Sigmoid colon (tissue), 7 donors: ENCODE measurements around the gene KDM1B. TPM values are rescaled to one million over a fixed set of nuclear protein-coding genes. Genes with fewer than 3 reads are reported as not detected.
"Not testable (repeated sequence)": the region's sequence is repeated elsewhere in the genome, so short reads cannot be mapped to it uniquely, and the experiment has no call there.

Source experiments
- DNase-seq: peaks from one replicate; pipeline ENCODE4 v3.0.0-alpha.2; 2019
- H3K27ac ChIP-seq, 4 donors: fragments of 200-600 bp; sonication (generic); one replicate each; pipeline ENCODE4 v1.5.1; 2016 to 2019; ENCODE audit warnings: mild to moderate bottlenecking in 1 of 4
- H3K27me3 ChIP-seq, 3 donors: fragments of 200-600 bp; sonication (generic); one replicate each; pipeline ENCODE4 v1.5.1; 2019; ENCODE audit warnings: mild to moderate bottlenecking in 1 of 3
- H3K36me3 ChIP-seq, 4 donors: fragments of 200-600 bp; sonication (generic); one replicate each; pipeline ENCODE4 v1.5.1; 2016 to 2019
- H3K4me1 ChIP-seq, 4 donors: fragments of 200-600 bp; sonication (generic); one replicate each; pipeline ENCODE4 v1.5.1; 2017 to 2019
- H3K4me3 ChIP-seq, 4 donors: fragments of 200-600 bp; sonication (generic); one replicate each; pipeline ENCODE4 v1.5.1; 2017 to 2019; ENCODE audit warnings: mild to moderate bottlenecking in 2 of 4, moderate library complexity in 1 of 4
- H3K9me3 ChIP-seq, 4 donors: fragments of 200-600 bp in 3 of 4; sonication (generic) in 3 of 4; one replicate each; pipeline versions ENCODE4 v1.5.1 to v1.6.1; 2013 to 2019
- EP300 ChIP-seq, 4 donors: sonication (generic); formaldehyde crosslinking; IDR thresholded peaks; one replicate each; pipeline ENCODE4 v1.6.1; 2017; ENCODE audit warnings: antibody characterized with exemption in 4 of 4
- POLR2A ChIP-seq, 2 donors: fragments of 450-650 bp; IDR thresholded peaks; one replicate each; pipeline ENCODE4 v1.6.1; 2016; ENCODE audit warnings: antibody characterized with exemption in 2 of 2, mild to moderate bottlenecking in 2 of 2, moderate library complexity in 2 of 2
- POLR2AphosphoS5 ChIP-seq, 4 donors: sonication (generic); formaldehyde crosslinking; IDR thresholded peaks; one replicate each; pipeline ENCODE4 v1.6.1; 2017; ENCODE audit warnings: antibody characterized with exemption in 4 of 4
- WGBS, 2 donors: extraction: QIAGEN DNeasy Blood & Tissue Kit; methylation state at CpG; one replicate each; pipeline ENCODE4 v1.1.7; 2013; 5-methylcytosine and 5-hydroxymethylcytosine counted together
- intact Hi-C: fragments of 100-400 bp; cut with DNase I; formaldehyde crosslinking; loops from one replicate; pipeline ENCODE4 v1.15.1; 2023
- polyA plus RNA-seq, 3 donors: library from polyadenylated mRNA; stranded (reverse); fragments of 200-250 nt; gene quantifications; one replicate each; pipeline ENCODE4 v1.2.3, GENCODE V29; 2013
- total RNA-seq, 4 donors: library from RNA; depleted of rRNA; stranded (reverse); fragments of >200 nt; gene quantifications; one replicate each; pipeline ENCODE4 v1.1.0, GENCODE V29; 2016
- TF ChIP-seq, protein P1 (sequence below), 4 experiments: fragments of 450-650 bp in 3 of 4; fragments of 200-600 bp in 1 of 4; IDR thresholded peaks; one replicate each; pipeline ENCODE4 v1.5.1; 2016 to 2019; ENCODE audit warnings: antibody characterized with exemption in 4 of 4, mild to moderate bottlenecking in 3 of 4, moderate library complexity in 2 of 4
- donor health status: healthy with polysubstance abuse.
- donor health status: Bipolar disorder and iron deficiency.
- donor health status: healthy.

KDM1B gene
- total and polyA plus RNA-seq, 7 donors = 10.2 to 32.8 (median 14.2) TPM

GRCh38 chr6:18216411-18216810 is 61.2 kb downstream of the KDM1B start:
- 77 to 91% methylated on average over 7 of the region's 7 CpGs for WGBS, 2 donors
- no peaks in the 10 kb centered on the region for H3K4me1 ChIP-seq

GRCh38 chr6:18218233-18218632 is 63.0 kb downstream of the KDM1B start:
- Histone ChIP-seq H3K27me3 (no peaks in the 10 kb centered on the region), H3K4me1 (no peaks in the 10 kb centered on the region), H3K36me3 (peaks cover 0 to 53% (median 11%) of the 10 kb centered on the region in 4 donors), H3K27ac (no peak overlapping the region), H3K9me3 (no peaks in the 10 kb centered on the region), H3K4me3 (no peak overlapping the region)
- DNase-seq = no peak
- 97% methylated on average over 3 of the region's 3 CpGs for WGBS, 2 donors
- intact Hi-C loops = no loop called here
- TF ChIP-seq POLR2A (IDR thresholded peaks at IDR 0.05) (no peak), POLR2AphosphoS5 (IDR thresholded peaks at IDR 0.05) (no peak), EP300 (IDR thresholded peaks at IDR 0.05) (no peak)
- TF ChIP-seq, protein P1, sequence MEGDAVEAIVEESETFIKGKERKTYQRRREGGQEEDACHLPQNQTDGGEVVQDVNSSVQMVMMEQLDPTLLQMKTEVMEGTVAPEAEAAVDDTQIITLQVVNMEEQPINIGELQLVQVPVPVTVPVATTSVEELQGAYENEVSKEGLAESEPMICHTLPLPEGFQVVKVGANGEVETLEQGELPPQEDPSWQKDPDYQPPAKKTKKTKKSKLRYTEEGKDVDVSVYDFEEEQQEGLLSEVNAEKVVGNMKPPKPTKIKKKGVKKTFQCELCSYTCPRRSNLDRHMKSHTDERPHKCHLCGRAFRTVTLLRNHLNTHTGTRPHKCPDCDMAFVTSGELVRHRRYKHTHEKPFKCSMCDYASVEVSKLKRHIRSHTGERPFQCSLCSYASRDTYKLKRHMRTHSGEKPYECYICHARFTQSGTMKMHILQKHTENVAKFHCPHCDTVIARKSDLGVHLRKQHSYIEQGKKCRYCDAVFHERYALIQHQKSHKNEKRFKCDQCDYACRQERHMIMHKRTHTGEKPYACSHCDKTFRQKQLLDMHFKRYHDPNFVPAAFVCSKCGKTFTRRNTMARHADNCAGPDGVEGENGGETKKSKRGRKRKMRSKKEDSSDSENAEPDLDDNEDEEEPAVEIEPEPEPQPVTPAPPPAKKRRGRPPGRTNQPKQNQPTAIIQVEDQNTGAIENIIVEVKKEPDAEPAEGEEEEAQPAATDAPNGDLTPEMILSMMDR (IDR thresholded peaks at IDR 0.05) = no peak

More at GRCh38 chr6:18216411-18216810, 61.2 kb downstream of the KDM1B start:
- no peak for TF ChIP-seq POLR2A (IDR thresholded peaks at IDR 0.05)
- no peak for TF ChIP-seq EP300 (IDR thresholded peaks at IDR 0.05)
- TF ChIP-seq, protein P1 (IDR thresholded peaks at IDR 0.05) = no peak
- TF ChIP-seq POLR2AphosphoS5 (IDR thresholded peaks at IDR 0.05) = no peak
- no peaks in the 10 kb centered on the region for H3K27me3 ChIP-seq
- no peaks in the 10 kb centered on the region for H3K9me3 ChIP-seq
- H3K4me3 ChIP-seq = no peak overlapping the region
- intact Hi-C loops = no loop called here
- no peak for DNase-seq
- peaks cover 0 to 35% (median 3%) of the 10 kb centered on the region in 4 donors for H3K36me3 ChIP-seq
- no peak overlapping the region for H3K27ac ChIP-seq

DNA sequence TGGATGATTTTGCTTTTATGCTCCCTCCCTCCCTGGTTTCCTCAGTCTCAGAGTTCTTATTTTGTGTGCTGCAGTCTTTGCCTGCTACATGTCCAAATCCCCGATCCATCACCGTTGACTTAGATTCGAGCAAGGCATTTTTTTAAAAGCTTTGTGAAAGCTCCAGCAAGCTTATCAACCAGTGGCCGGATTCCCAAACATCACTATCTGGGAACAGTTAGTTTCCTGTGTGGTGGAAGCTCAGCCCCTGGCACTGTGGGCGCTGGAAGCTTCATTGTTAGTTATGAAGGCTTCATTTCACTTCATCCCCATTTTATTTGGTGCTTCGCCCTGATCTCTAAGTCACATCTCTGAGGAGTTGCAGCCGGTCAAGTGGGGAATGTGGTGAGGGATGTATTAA is 64.4 kb downstream of the KDM1B start:
- WGBS, 2 donors = 85 to 90% methylated on average over 7 of the region's 7 CpGs
- TF ChIP-seq, protein P1 (IDR thresholded peaks at IDR 0.05) = no peak
- TF ChIP-seq POLR2AphosphoS5 (IDR thresholded peaks at IDR 0.05) (no peak), POLR2A (IDR thresholded peaks at IDR 0.05) (no peak), EP300 (IDR thresholded peaks at IDR 0.05) (no peak)
- intact Hi-C loops = no loop called here
- no peaks in the 10 kb centered on the region for H3K27me3 ChIP-seq
- H3K9me3 ChIP-seq = no peaks in the 10 kb centered on the region
- peaks cover 0 to 58% (median 11%) of the 10 kb centered on the region in 4 donors for H3K36me3 ChIP-seq
- H3K4me1 ChIP-seq = no peaks in the 10 kb centered on the region
- DNase-seq = no peak
- H3K27ac ChIP-seq = no peak overlapping the region
- H3K4me3 ChIP-seq = no peak overlapping the region

- no peak overlapping the region for H3K27ac ChIP-seq
- TF ChIP-seq POLR2A (IDR thresholded peaks at IDR 0.05) = no peak
- no peak for TF ChIP-seq EP300 (IDR thresholded peaks at IDR 0.05)
- no peak for TF ChIP-seq POLR2AphosphoS5 (IDR thresholded peaks at IDR 0.05)
- TF ChIP-seq, protein P1 (IDR thresholded peaks at IDR 0.05) = no peak
- no peaks in the 10 kb centered on the region for H3K27me3 ChIP-seq
- DNase-seq = no peak
- H3K36me3 ChIP-seq = peaks cover 0 to 65% (median 15%) of the 10 kb centered on the region in 4 donors
- no peaks in the 10 kb centered on the region for H3K4me1 ChIP-seq
- intact Hi-C loops = no loop called here
- WGBS, 2 donors = 92% methylated on average over 4 of the region's 4 CpGs
- no peaks in the 10 kb centered on the region for H3K9me3 ChIP-seq
- H3K4me3 ChIP-seq = no peak overlapping the region
These were observed 66.0 kb downstream of the KDM1B start for GRCh38 chr6:18221288-18221615.

GRCh38 chr6:18226451-18227105 is 71.4 kb downstream of the KDM1B start:
- H3K9me3 ChIP-seq, H3K27ac ChIP-seq, DNase-seq, H3K4me1 ChIP-seq, intact Hi-C loops, H3K4me3 ChIP-seq, H3K27me3 ChIP-seq: not testable (repeated sequence)
- H3K36me3 ChIP-seq = peaks cover 8 to 81% (median 41%) of the 10 kb centered on the region in 4 donors
- 80 to 87% methylated on average over 5 of the region's 5 CpGs for WGBS, 2 donors

- H3K4me3 ChIP-seq, H3K9me3 ChIP-seq, DNase-seq, H3K27me3 ChIP-seq, H3K27ac ChIP-seq, H3K4me1 ChIP-seq, intact Hi-C loops: not testable (repeated sequence)
- 96 to 97% methylated on average over 7 to 9 of the region's 9 CpGs for WGBS, 2 donors
- peaks cover 8 to 81% (median 38%) of the 10 kb centered on the region in 4 donors for H3K36me3 ChIP-seq
These were observed 71.9 kb downstream of the KDM1B start for GRCh38 chr6:18227166-18227565.

DNA sequence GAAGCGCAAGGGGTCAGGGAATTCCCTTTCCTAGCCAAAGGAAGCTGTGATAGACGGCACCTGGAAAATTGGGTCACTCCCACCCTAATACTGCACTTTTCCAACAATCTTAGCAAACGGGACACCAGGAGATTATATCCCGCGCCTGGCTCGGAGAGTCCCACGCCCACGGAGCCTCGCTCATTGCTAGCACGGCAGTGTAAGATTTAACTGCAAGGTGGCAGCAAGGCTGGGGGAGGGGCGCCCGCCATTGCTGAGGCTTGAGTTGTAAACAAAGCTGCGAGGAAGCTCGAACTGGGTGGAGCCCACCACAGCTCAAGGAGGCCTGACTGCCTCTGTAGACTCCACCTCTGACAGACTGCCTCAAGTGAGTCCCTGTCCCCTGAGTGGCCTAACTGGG is 73.4 kb downstream of the KDM1B start:
- H3K36me3 ChIP-seq = peaks cover 8 to 75% (median 37%) of the 10 kb centered on the region in 4 donors
- H3K27me3 ChIP-seq, DNase-seq, H3K4me3 ChIP-seq, H3K4me1 ChIP-seq, H3K27ac ChIP-seq, intact Hi-C loops: not testable (repeated sequence)
- H3K9me3 ChIP-seq = peaks cover 0 to 12% (median 7%) of the 10 kb centered on the region in 4 donors
- WGBS, 2 donors = 97% methylated on average over 14 of the region's 14 CpGs

- H3K4me1 ChIP-seq, intact Hi-C loops, DNase-seq, H3K27me3 ChIP-seq, H3K4me3 ChIP-seq, H3K27ac ChIP-seq: not testable (repeated sequence)
- Histone ChIP-seq H3K36me3 (peaks cover 14 to 71% (median 30%) of the 10 kb centered on the region in 4 donors), H3K9me3 (peaks cover 2 to 12% (median 7%) of the 10 kb centered on the region in 4 donors)
- WGBS, 2 donors = 95 to 97% methylated on average over 7 of the region's 7 CpGs
These were observed 76.6 kb downstream of the KDM1B start for GRCh38 chr6:18231856-18232255.
